Dermis microvascular lymphatic vessel endothelial cell (primary cell): ENCODE results near the gene PRR16. TPM values are rescaled to one million over a fixed set of nuclear protein-coding genes. Genes with fewer than 3 reads are reported as not detected.
"Not testable (repeated sequence)": the region's sequence is repeated elsewhere in the genome, so short reads cannot be mapped to it uniquely, and the experiment has no call there.

Source experiments
- DNase-seq, 2 donors: peaks; one replicate each; pipeline versions ENCODE4 v3.0.0 to v3.0.0-alpha.2; 2010; ENCODE audit warnings: low read depth in 2 of 2
- total RNA-seq: library from RNA; depleted of rRNA; stranded (reverse); fragments of >200 nt; gene quantifications from 2 replicates; pipeline ENCODE4 v1.2.1, GENCODE V29; 2014

The PRR16 gene
- total RNA-seq, 1 donor from 2014 or later: not detected

DNA sequence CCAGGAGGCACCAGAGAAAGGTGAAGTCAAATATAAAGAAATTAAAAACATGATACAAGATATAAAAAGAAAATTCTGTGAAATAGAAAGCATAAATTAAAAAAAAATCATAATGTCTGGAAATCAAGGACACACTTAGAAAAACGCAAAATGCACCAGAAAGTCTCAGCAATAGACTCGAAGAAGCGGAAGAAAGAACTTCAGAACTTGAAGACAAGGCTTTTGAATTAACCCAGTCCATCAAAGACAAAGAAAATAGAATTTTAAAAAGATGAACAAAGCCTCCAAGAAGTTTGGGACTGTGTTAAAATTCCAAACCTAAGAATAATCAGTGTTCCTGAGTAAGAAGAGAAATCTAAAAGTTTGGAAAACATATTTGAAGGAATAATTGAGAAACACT lies 168.3 kb downstream of the PRR16 start:
- DNase-seq: no peak

GRCh38 chr5:120638449-120638848 lies 174.3 kb downstream of the PRR16 start:
- DNase-seq: no peak

GRCh38 chr5:120640778-120641177 lies 176.7 kb downstream of the PRR16 start:
- no peak for DNase-seq

DNA sequence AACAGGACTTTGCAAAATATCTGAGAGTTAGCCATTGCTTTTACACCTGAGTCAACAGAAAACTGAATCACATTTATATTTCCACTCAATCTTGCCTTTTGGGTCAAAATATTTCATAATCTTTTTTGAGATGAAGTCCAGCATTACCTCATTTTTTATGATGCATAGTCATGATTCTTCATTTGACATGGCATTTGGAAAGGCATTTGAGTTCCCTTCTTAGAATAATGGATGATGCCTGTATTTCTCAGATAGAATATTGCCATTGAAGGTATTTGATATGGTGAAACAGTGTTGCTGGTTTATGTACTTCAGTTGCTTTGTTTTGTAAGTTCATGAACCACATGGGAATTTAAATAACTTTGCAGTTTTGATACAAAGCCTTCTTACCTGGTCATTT lies 180.4 kb downstream of the PRR16 start:
- no peak for DNase-seq

DNA sequence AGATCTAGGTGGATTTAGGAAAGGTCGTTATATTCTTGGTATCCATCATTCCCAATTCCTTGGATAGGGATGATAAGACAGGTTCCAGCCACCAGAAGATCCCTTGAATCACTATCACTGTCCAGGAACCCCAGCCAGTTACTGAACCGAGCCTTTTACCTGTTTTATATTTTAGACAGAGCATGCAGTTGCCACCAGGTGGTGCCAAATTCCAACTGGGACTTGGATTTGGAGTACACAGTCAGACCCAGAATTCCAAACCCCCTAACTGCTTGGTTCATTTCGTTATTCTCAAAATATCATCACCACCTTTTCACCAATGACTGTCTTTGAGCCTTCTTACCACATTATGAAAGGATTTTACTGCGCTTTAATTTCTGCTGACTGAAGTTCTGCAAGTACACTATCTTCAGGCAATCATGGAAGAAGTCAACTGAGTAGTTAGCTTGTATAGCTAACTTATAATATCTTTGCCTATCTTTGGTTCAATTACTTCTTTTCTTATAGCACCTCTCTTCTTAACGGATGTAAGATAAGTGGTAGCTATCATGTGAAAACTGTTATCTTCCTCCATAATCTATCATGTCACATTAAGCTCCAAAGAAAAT lies 191.8 kb downstream of the PRR16 start:
- DNase-seq: peak in 1 of 2 donors; percentile 4

- no peak for DNase-seq
Measured at GRCh38 chr5:120657104-120657503, 193.0 kb downstream of the PRR16 start.

DNA sequence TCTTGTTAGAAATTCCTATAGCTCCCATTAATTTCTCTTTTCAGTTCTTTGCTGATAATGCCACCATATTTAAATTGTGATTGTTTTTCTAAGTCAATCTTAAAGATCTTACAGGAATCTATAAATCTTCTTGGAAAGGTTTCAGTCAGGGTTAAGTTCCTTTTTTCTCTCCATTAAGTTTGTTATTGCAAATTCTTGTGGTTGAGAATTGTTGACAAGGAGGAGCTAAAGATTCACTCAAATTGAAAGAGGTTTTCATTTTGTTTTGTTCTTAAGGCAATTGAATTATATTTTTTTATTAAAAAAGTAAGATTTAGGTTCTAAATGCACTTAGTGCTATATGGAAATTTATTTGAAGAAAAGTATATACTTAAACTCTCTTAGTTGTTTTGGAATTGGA lies 213.4 kb downstream of the PRR16 start:
- DNase-seq: no peak

GRCh38 chr5:120678279-120678678 lies 214.2 kb downstream of the PRR16 start:
- no peak for DNase-seq

- no peak for DNase-seq
Measured at GRCh38 chr5:120682851-120683250, 218.8 kb downstream of the PRR16 start.

DNA sequence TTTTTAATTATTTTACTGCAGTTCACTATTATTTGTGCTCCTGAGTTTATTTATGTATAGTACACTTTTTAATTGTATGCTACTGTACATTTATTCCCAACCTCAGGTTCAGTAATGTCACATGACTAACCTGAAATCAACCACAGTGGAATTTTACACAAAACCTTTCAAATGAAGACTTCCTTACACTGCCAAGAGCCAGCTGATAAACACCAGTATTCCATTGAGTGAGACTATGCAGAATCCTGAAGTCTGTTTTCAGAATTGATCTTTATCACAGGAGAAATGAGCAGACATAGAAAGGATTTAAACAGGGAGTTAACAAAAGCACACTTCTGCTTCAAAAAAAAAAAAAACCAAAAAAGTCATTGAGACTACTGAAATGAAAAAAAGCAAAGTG lies 219.5 kb downstream of the PRR16 start:
- no peak for DNase-seq

GRCh38 chr5:120684213-120684612 lies 220.1 kb downstream of the PRR16 start:
- no peak for DNase-seq

GRCh38 chr5:120684749-120685415 lies 220.8 kb downstream of the PRR16 start:
- no peak for DNase-seq

DNA sequence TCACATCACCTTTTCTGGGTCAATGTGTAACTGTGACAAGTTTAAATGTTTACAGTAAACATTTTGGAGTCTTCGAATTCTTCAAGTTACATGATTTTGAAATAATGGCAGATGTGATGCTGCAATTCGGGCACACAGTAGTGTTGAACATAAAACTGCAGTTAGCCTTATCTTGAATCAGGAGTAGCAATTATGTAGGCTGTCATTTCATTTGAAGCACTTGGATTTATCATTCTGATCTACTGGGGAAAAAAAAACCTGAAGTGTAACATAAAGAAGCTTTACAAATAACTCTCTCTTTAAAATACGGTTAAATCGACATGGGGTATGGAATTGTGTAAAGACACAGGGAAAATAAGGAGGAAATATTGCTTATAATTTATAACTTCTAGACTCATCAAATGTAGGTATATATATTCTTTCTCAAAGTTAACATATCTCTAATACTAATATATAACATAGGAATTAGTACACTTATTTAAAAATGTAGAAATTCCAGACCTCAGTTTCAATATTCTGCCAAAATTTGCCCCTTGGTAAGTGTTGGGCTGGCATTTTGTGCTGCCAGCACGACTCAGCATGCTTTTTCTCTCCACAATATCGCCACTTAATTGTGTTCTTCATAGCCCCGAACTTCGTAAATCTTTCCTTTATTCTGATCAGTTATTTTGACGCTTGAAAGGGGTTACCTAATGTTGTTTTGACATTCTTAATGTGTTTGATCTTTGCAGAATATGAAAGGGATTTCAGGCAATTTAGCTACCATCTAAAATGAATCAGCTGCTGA lies 226.7 kb downstream of the PRR16 start:
- DNase-seq: no peak

- no peak for DNase-seq
Measured at GRCh38 chr5:120692325-120692724, 228.2 kb downstream of the PRR16 start.

GRCh38 chr5:120695368-120695880 lies 231.3 kb downstream of the PRR16 start:
- no peak for DNase-seq

DNA sequence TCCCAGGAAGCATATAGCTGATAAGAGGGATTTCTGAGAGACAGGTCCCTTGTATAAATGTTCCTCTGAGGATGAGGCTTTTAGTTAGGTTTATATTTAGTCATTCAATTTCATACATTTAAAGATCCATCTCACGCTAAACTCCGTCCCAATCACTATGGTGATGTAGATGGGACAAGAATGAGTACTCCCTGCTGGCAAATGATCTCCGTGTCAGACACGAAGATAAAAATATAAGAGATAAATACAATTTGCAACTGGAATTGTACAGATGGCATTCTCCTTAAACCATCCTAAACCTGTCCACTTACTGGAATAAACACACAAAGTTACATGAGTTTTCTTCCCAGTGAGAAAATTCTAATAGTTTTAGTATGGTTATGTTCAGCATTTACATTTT lies 233.0 kb downstream of the PRR16 start:
- no peak for DNase-seq

DNA sequence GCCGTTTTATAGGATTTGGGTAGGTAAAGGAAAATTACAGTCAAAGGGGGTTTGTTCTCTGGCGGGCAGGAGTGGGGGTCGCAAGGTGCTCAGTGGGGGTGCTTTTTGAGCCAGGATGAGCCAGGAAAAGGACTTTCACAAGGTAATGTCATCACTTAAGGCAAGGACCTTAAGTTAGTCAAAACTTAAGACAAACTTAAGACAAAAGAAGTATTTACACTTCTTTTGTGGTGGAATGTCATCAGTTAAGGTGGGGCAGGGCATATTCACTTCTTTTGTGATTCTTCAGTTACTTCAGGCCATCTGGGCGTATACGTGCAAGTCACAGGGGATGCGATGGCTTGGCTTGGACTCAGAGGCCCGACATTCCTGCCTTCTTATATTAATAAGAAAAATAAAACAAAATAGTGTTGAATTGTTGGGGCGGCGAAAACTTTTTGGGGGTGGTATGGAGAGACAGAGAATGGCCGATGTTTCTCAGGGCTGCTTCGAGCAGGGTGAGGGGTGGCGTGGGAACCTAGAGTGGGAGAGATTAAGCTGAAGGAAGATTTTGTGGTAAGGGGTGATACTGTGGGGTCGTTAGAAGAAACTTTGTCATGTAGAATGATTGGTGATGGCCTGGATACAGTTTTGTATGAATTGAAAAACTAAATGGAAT lies 233.7 kb downstream of the PRR16 start:
- not testable (repeated sequence) for DNase-seq

DNA sequence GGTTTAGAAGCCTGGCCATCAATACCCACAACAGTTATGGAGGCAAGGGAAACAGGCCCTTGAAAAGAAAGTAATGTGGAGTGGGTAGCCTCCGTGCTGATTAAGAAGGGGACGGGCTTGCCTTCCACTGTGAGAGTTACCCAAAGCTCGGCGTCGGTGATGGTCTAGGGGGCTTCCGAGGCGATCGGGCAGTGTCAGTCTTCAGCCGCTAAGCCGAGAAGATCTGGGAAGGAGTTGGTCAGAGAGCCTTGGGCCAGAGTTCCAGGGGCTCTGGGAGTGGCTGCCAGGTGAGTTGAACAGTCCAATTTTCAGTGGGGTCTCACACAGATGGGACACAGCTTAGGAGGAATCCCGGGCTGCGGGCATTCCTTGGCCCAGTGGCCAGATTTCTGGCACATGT lies 236.6 kb downstream of the PRR16 start:
- not testable (repeated sequence) for DNase-seq

GRCh38 chr5:120702817-120703538 lies 238.9 kb downstream of the PRR16 start:
- DNase-seq: not testable (repeated sequence)

- no peak for DNase-seq
Measured at GRCh38 chr5:120703918-120704587, 240.0 kb downstream of the PRR16 start.

- DNase-seq: no peak
Measured at GRCh38 chr5:120706877-120707276, 242.8 kb downstream of the PRR16 start.
